ENCODE results near the gene POU2F3. TPM values are rescaled to one million over a fixed set of nuclear protein-coding genes. Genes with fewer than 3 reads are reported as not detected.

Gene POU2F3
- polyA plus RNA-seq, 1 donor (not counting 4 experiments of a cell fraction or from before 2014, with no cell fraction given), result 0.96 TPM

GRCh38 chr11:120217941-120218694 lies 21.8 kb upstream of the POU2F3 start:
- H3K4me2 ChIP-seq (ENCODE audit: control insufficient read depth, extremely low read depth, insufficient read depth, low read depth, low read length), result no peak overlapping the region
- H3K4me1 ChIP-seq (ENCODE audit: control insufficient read depth, extremely low read depth, insufficient read depth, low read length), result peaks cover under 1% of the 10 kb centered on the region
- H3K36me3 ChIP-seq (ENCODE audit: control insufficient read depth in 2 of 2, extremely low read depth in 1 of 2, insufficient read depth in 2 of 2, low read length in 2 of 2), result peaks cover 0 to 4% of the 10 kb centered on the region in 2 experiments
- dilution Hi-C loops (cut with MboI; ENCODE audit: extremely low pct_ligation_motif_present, low sequenced_read_pairs), result no loop called here
- peaks cover 2% of the 10 kb centered on the region for H4K20me1 ChIP-seq (ENCODE audit: control insufficient read depth, extremely low read depth, insufficient read depth, low read length)
- H2AFZ ChIP-seq (ENCODE audit: control insufficient read depth, low read length), result no peak overlapping the region
- no peak for TF ChIP-seq CTCF (optimal IDR thresholded peaks at IDR 0.05 in 1 of 3, IDR thresholded peaks at IDR 0.05 in 1 of 3, conservative IDR thresholded peaks at IDR 0.05 in 1 of 3; ENCODE audit: extremely low read depth in 1 of 3, insufficient read depth in 2 of 3, low read length in 3 of 3)
- no peak for TF ChIP-seq EZH2 (IDR thresholded peaks at IDR 0.05; ENCODE audit: low read length)
- no peaks in the 10 kb centered on the region for H3K9me3 ChIP-seq (ENCODE audit: control insufficient read depth, low read depth, low read length)
- no peak overlapping the region for H3K27ac ChIP-seq (ENCODE audit: control insufficient read depth, insufficient read depth, low read length)
- H3K9ac ChIP-seq (ENCODE audit: control insufficient read depth, extremely low read depth, insufficient read depth, low read length), result no peak overlapping the region
- FAIRE-seq, result no peak
- no peaks in the 10 kb centered on the region for H3K27me3 ChIP-seq (ENCODE audit: control insufficient read depth, extremely low read depth, insufficient read depth, low read length)
- no peaks in the 10 kb centered on the region for H3K9me1 ChIP-seq (ENCODE audit: control insufficient read depth, extremely low read depth, insufficient read depth, low read length)
- no peak for DNase-seq (ENCODE audit: low read depth, low spot score)
- H3K4me3 ChIP-seq (ENCODE audit: control insufficient read depth in 2 of 3, extremely low read depth in 1 of 3, insufficient read depth in 2 of 3, low read depth in 1 of 3, low read length in 3 of 3), result no peak overlapping the region
- H3K79me2 ChIP-seq (ENCODE audit: control insufficient read depth, insufficient read depth, low read length), result no peaks in the 10 kb centered on the region

GRCh38 chr11:120218695-120219033 lies 21.3 kb upstream of the POU2F3 start:
- FAIRE-seq, result no peak
- Histone ChIP-seq H4K20me1 (ENCODE audit: control insufficient read depth, extremely low read depth, insufficient read depth, low read length) (peaks cover 2% of the 10 kb centered on the region), H2AFZ (ENCODE audit: control insufficient read depth, low read length) (no peak overlapping the region), H3K36me3 (ENCODE audit: control insufficient read depth in 2 of 2, extremely low read depth in 1 of 2, insufficient read depth in 2 of 2, low read length in 2 of 2) (peaks cover 0 to 4% of the 10 kb centered on the region in 2 experiments), H3K27me3 (ENCODE audit: control insufficient read depth, extremely low read depth, insufficient read depth, low read length) (no peaks in the 10 kb centered on the region), H3K4me1 (ENCODE audit: control insufficient read depth, extremely low read depth, insufficient read depth, low read length) (no peaks in the 10 kb centered on the region), H3K9me3 (ENCODE audit: control insufficient read depth, low read depth, low read length) (no peaks in the 10 kb centered on the region), H3K79me2 (ENCODE audit: control insufficient read depth, insufficient read depth, low read length) (no peaks in the 10 kb centered on the region), H3K9me1 (ENCODE audit: control insufficient read depth, extremely low read depth, insufficient read depth, low read length) (no peaks in the 10 kb centered on the region), H3K4me3 (ENCODE audit: control insufficient read depth in 2 of 3, extremely low read depth in 1 of 3, insufficient read depth in 2 of 3, low read depth in 1 of 3, low read length in 3 of 3) (no peak overlapping the region), H3K4me2 (ENCODE audit: control insufficient read depth, extremely low read depth, insufficient read depth, low read depth, low read length) (no peak overlapping the region), H3K27ac (ENCODE audit: control insufficient read depth, insufficient read depth, low read length) (no peak overlapping the region), H3K9ac (ENCODE audit: control insufficient read depth, extremely low read depth, insufficient read depth, low read length) (no peak overlapping the region)
- dilution Hi-C loops (cut with MboI; ENCODE audit: extremely low pct_ligation_motif_present, low sequenced_read_pairs), result no loop called here
- no peak for TF ChIP-seq CTCF (optimal IDR thresholded peaks at IDR 0.05 in 1 of 3, IDR thresholded peaks at IDR 0.05 in 1 of 3, conservative IDR thresholded peaks at IDR 0.05 in 1 of 3; ENCODE audit: extremely low read depth in 1 of 3, insufficient read depth in 2 of 3, low read length in 3 of 3)
- no peak for TF ChIP-seq EZH2 (IDR thresholded peaks at IDR 0.05; ENCODE audit: low read length)
- no peak for DNase-seq (ENCODE audit: low read depth, low spot score)

All from keratinocyte (primary cell).